Measurements from ENCODE around the gene GOLGA6L7.
"Not testable (repeated sequence)": the region's sequence is repeated elsewhere in the genome, so short reads cannot be mapped to it uniquely, and the experiment has no call there.

GOLGA6L7 gene

DNA sequence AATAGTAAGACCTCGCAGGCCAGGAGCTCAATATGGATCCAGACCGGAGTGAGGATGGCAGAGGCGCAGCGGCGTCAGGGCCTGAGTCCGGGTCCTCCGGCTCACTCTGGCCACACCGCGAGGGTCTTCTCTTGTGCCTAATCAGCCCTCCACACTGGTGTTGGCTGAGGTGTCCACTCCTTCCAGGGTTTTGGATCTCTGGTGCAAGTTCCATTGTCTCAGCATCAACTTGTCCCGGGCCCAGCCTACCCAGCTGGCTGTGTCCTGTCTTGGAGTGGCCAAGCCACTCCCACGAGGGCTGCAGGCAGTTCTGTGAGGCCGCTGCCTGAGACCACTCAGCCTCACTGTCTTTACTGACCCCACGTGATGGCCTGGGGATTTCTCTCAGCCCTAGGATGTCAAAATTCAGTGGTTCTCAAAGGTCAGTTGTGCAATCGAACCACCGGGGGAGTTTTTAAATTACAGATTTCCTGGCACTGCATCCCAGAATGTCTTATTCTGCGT, 12.6 kb upstream of the GOLGA6L7 start:
- H3K36me3 ChIP-seq (replicated peaks; ENCODE audit: insufficient read depth, low read length): no peaks in the 10 kb centered on the region
- DNase-seq: no peak
- no peaks in the 10 kb centered on the region for H3K9me3 ChIP-seq (replicated peaks; ENCODE audit: insufficient read depth, low read length)
- no peaks in the 10 kb centered on the region for H3F3A ChIP-seq (ENCODE audit: insufficient read depth, low read length)
- no peak overlapping the region for H3K27ac ChIP-seq (ENCODE audit: low read length)
- no peak overlapping the region for H3K4me3 ChIP-seq (ENCODE audit: low read length)
- TF ChIP-seq EZH2 (optimal IDR thresholded peaks at IDR 0.05; ENCODE audit: low read depth, low read length): no peak
- no peak for TF ChIP-seq CTCF (IDR thresholded peaks at IDR 0.05; ENCODE audit: low read length)
- TF ChIP-seq EZH2phosphoT487 (IDR thresholded peaks at IDR 0.05; ENCODE audit: low read length): no peak
- no peaks in the 10 kb centered on the region for H3K79me2 ChIP-seq (ENCODE audit: low read length)
- no peaks in the 10 kb centered on the region for H4K20me1 ChIP-seq (ENCODE audit: insufficient read depth, low read length)
- no peaks in the 10 kb centered on the region for H3K27me3 ChIP-seq (replicated peaks; ENCODE audit: insufficient read depth, low read length)
- no peak overlapping the region for H3K9ac ChIP-seq (ENCODE audit: low read length)
- H3K4me2 ChIP-seq (ENCODE audit: low read depth, low read length): no peak overlapping the region
- no peaks in the 10 kb centered on the region for H3K9me2 ChIP-seq (replicated peaks; ENCODE audit: insufficient read depth, low read length)
- no peak overlapping the region for H2AFZ ChIP-seq (ENCODE audit: low read length)
- no peaks in the 10 kb centered on the region for H3K4me1 ChIP-seq (ENCODE audit: low read length)

DNA sequence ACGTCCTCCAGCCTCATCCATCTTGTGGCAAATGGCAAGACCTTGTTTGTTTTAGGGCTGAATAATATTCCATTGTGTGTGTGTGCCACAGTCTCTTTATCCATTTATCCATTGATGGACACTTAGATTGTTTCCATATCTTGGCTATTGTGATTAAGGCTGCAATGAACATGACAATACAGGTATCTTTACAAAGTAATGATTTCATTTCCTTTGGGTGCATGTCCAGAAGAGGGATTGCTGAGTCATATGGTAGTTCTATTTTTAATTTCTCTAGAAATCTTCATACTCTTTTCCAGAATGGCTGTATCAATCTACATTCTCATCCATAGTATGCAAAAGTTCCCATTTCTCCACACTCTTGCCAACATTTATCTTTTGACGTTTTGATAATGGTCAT, 6.1 kb upstream of the GOLGA6L7 start:
- H3K4me2 ChIP-seq (ENCODE audit: low read depth, low read length): not testable (repeated sequence)

DNA sequence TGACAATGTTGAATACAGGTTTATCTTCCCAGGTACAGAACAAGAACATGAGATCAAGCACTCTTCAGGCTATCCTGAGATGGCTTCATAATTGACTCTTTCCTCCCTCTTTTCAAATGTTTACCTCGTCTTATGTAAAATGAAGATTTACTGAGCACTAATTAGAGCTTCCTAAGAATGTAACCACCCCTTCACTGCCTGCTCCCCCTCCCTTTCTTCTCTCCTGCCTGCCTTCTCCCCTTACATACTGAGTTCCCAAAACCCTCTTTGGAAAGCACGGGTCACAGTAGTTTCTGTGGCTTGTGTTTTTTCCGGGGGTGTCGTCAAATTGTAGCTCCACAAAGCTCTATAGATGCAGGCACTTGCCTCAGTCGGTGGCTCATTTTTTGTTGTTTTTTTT, 5.2 kb upstream of the GOLGA6L7 start:
- H2AFZ ChIP-seq (ENCODE audit: low read length); H4K20me1 ChIP-seq (ENCODE audit: insufficient read depth, low read length); H3F3A ChIP-seq (ENCODE audit: insufficient read depth, low read length); H3K9me3 ChIP-seq (replicated peaks; ENCODE audit: insufficient read depth, low read length); H3K27me3 ChIP-seq (replicated peaks; ENCODE audit: insufficient read depth, low read length); H3K9ac ChIP-seq (ENCODE audit: low read length); H3K79me2 ChIP-seq (ENCODE audit: low read length); H3K4me2 ChIP-seq (ENCODE audit: low read depth, low read length); H3K9me2 ChIP-seq (replicated peaks; ENCODE audit: insufficient read depth, low read length); DNase-seq; H3K4me3 ChIP-seq (ENCODE audit: low read length); H3K36me3 ChIP-seq (replicated peaks; ENCODE audit: insufficient read depth, low read length); H3K4me1 ChIP-seq (ENCODE audit: low read length); H3K27ac ChIP-seq (ENCODE audit: low read length): not testable (repeated sequence)

More for the DNA sequence above, 6.1 kb upstream of the GOLGA6L7 start:
- not testable (repeated sequence) for H3K79me2 ChIP-seq (ENCODE audit: low read length); H3K36me3 ChIP-seq (replicated peaks; ENCODE audit: insufficient read depth, low read length); H2AFZ ChIP-seq (ENCODE audit: low read length); H3F3A ChIP-seq (ENCODE audit: insufficient read depth, low read length); H3K4me1 ChIP-seq (ENCODE audit: low read length); DNase-seq; H3K27me3 ChIP-seq (replicated peaks; ENCODE audit: insufficient read depth, low read length); H4K20me1 ChIP-seq (ENCODE audit: insufficient read depth, low read length); H3K4me3 ChIP-seq (ENCODE audit: low read length); H3K9me3 ChIP-seq (replicated peaks; ENCODE audit: insufficient read depth, low read length); H3K9ac ChIP-seq (ENCODE audit: low read length); H3K27ac ChIP-seq (ENCODE audit: low read length); H3K9me2 ChIP-seq (replicated peaks; ENCODE audit: insufficient read depth, low read length)

- not testable (repeated sequence) for H3K27ac ChIP-seq (ENCODE audit: low read length); DNase-seq; H3K4me1 ChIP-seq (ENCODE audit: low read length); H3K4me2 ChIP-seq (ENCODE audit: low read depth, low read length); H3K9ac ChIP-seq (ENCODE audit: low read length); H2AFZ ChIP-seq (ENCODE audit: low read length); H3K9me2 ChIP-seq (replicated peaks; ENCODE audit: insufficient read depth, low read length); H3K36me3 ChIP-seq (replicated peaks; ENCODE audit: insufficient read depth, low read length); H3K4me3 ChIP-seq (ENCODE audit: low read length); H3K9me3 ChIP-seq (replicated peaks; ENCODE audit: insufficient read depth, low read length); H4K20me1 ChIP-seq (ENCODE audit: insufficient read depth, low read length); H3F3A ChIP-seq (ENCODE audit: insufficient read depth, low read length); H3K27me3 ChIP-seq (replicated peaks; ENCODE audit: insufficient read depth, low read length); H3K79me2 ChIP-seq (ENCODE audit: low read length)
Observed at GRCh38 chr15:28849766-28850165, 1.3 kb upstream of the GOLGA6L7 start.

DNA sequence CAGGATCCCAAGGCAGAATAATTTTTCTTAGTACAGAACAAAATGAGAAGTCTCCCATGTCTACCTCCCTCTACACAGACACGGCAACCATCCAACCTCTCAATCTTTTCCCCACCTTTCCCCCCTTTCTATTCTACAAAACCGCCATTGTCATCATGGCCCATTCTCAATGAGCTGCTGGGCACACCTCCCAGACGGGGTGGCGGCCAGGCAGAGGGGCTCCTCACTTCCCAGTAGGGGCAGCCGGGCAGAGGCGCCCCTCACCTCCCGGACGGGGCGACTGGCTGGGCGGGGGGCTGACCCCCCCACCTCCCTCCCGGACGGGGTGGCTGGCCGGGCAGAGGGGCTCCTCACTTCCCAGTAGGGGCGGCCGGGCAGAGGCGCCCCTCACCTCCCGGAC, 827 bp upstream of the GOLGA6L7 start:
- H3K27me3 ChIP-seq (replicated peaks; ENCODE audit: insufficient read depth, low read length); H3K4me2 ChIP-seq (ENCODE audit: low read depth, low read length); H3F3A ChIP-seq (ENCODE audit: insufficient read depth, low read length); H3K27ac ChIP-seq (ENCODE audit: low read length); H3K79me2 ChIP-seq (ENCODE audit: low read length); H4K20me1 ChIP-seq (ENCODE audit: insufficient read depth, low read length); H2AFZ ChIP-seq (ENCODE audit: low read length); DNase-seq; H3K9me3 ChIP-seq (replicated peaks; ENCODE audit: insufficient read depth, low read length); H3K36me3 ChIP-seq (replicated peaks; ENCODE audit: insufficient read depth, low read length); H3K9me2 ChIP-seq (replicated peaks; ENCODE audit: insufficient read depth, low read length); H3K9ac ChIP-seq (ENCODE audit: low read length); H3K4me3 ChIP-seq (ENCODE audit: low read length); H3K4me1 ChIP-seq (ENCODE audit: low read length): not testable (repeated sequence)

- not testable (repeated sequence) for H3K9ac ChIP-seq (ENCODE audit: low read length); H2AFZ ChIP-seq (ENCODE audit: low read length); H3K27me3 ChIP-seq (replicated peaks; ENCODE audit: insufficient read depth, low read length); H4K20me1 ChIP-seq (ENCODE audit: insufficient read depth, low read length); H3K36me3 ChIP-seq (replicated peaks; ENCODE audit: insufficient read depth, low read length); H3K27ac ChIP-seq (ENCODE audit: low read length); H3K4me1 ChIP-seq (ENCODE audit: low read length); H3K4me2 ChIP-seq (ENCODE audit: low read depth, low read length); H3K4me3 ChIP-seq (ENCODE audit: low read length); H3F3A ChIP-seq (ENCODE audit: insufficient read depth, low read length); H3K9me2 ChIP-seq (replicated peaks; ENCODE audit: insufficient read depth, low read length); DNase-seq; H3K9me3 ChIP-seq (replicated peaks; ENCODE audit: insufficient read depth, low read length); H3K79me2 ChIP-seq (ENCODE audit: low read length)
Observed at GRCh38 chr15:28847959-28848358, 485 bp downstream of the GOLGA6L7 start.

DNA sequence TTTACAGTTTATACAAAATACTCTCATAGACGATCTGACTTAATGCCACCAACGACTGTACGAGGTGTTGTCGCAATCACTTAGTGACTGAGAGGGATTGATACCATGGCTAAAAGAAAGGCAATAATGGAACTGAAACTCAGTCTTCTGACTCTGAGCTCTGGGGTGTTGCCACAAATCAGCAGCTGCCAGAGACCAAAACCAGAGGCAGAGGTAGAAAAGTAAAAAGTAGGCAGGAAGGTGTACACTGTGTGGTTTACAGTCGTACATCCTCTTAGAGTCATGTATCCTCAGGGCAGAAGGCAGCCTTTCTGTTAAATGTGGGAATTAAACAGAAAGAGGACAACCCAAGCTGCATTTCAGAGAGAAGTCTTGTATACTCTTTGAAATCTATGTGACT, 1.2 kb downstream of the GOLGA6L7 start:
- not testable (repeated sequence) for H4K20me1 ChIP-seq (ENCODE audit: insufficient read depth, low read length); H3K36me3 ChIP-seq (replicated peaks; ENCODE audit: insufficient read depth, low read length); H3K9me2 ChIP-seq (replicated peaks; ENCODE audit: insufficient read depth, low read length); H3K4me2 ChIP-seq (ENCODE audit: low read depth, low read length); H3K9ac ChIP-seq (ENCODE audit: low read length); DNase-seq; H3F3A ChIP-seq (ENCODE audit: insufficient read depth, low read length); H3K27me3 ChIP-seq (replicated peaks; ENCODE audit: insufficient read depth, low read length); H2AFZ ChIP-seq (ENCODE audit: low read length); H3K79me2 ChIP-seq (ENCODE audit: low read length); H3K27ac ChIP-seq (ENCODE audit: low read length); H3K4me1 ChIP-seq (ENCODE audit: low read length); H3K4me3 ChIP-seq (ENCODE audit: low read length); H3K9me3 ChIP-seq (replicated peaks; ENCODE audit: insufficient read depth, low read length)

Measured in MM.1S (cell line).